ENCODE data around the gene PCDHGA11.
"Not testable (repeated sequence)": the region's sequence is repeated elsewhere in the genome, so short reads cannot be mapped to it uniquely, and the experiment has no call there.

The PCDHGA11 gene

DNA sequence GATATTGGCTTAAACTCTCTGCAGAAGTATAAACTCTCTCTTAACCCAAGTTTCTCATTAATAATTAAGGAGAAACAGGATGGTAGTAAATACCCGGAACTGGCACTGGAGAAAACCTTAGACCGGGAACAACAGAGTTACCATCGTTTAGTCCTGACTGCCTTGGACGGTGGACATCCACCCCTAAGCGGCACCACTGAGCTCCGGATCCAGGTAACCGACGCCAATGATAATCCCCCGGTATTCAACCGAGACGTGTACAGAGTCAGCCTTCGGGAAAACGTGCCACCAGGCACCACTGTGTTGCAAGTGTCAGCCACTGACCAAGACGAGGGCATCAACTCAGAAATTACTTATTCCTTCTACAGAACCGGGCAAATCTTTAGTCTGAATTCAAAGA lies 22.2 kb upstream of the PCDHGA11 start:
- no peak for DNase-seq (ENCODE audit: low spot score)

GRCh38 chr5:141399555-141400258 lies 21.1 kb upstream of the PCDHGA11 start:
- DNase-seq (ENCODE audit: low spot score): no peak

GRCh38 chr5:141402553-141403243 lies 18.2 kb upstream of the PCDHGA11 start, which contains the start of gene PCDHGA9:
TSS of gene PCDHGA9 (plus strand) at chr5:141402778. CDS start at chr5:141402953, 175 bp downstream.
- no peak for DNase-seq (ENCODE audit: low spot score)

DNA sequence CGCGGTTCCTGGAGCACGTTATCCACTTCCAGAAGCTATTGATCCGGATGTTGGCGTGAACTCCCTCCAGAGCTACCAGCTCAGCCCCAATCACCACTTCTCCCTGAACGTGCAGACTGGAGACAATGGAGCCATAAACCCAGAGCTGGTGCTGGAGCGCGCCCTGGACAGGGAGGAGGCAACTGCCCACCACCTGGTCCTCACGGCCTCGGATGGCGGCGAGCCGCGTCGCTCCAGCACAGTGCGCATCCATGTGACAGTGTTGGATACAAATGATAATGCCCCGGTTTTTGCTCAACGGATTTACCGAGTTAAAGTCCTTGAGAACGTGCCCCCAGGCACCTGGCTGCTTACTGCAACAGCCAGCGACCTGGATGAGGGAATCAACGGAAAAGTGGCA lies 17.5 kb upstream of the PCDHGA11 start:
- DNase-seq (ENCODE audit: low spot score): no peak

DNA sequence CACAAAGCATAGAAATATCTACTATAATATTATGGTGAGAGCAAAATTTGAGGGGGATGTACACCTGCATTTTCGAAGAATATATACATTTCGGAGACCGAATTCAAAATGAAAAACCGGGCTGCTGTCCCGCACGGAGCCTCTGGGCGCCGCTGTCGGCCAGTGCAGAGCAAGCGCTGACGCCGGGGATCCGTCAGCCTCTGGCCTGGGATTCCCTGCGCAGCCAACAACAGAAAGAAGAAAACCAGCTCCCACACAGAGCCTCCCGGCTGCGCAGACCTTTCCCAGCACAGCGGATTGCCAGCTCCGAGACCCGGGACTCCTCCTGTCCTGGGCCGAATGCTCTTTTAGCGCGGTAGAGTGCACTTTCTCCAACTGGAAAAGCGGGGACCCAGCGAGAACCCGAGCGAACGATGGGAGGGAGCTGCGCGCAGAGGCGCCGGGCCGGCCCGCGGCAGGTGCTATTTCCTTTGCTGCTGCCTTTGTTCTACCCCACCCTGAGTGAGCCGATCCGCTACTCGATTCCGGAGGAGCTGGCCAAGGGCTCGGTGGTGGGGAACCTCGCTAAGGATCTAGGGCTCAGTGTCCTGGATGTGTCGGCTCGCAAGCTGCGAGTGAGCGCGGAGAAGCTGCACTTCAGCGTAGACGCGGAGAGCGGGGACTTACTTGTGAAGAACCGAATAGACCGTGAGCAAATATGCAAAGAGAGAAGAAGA lies 12.9 kb upstream of the PCDHGA11 start, which contains the start of gene PCDHGB6:
Gene PCDHGB6 (plus strand): TSS at position 232 of the 716 bp plus-strand sequence. CDS start 182 bp downstream, at position 414.
- peak; percentile 72 for DNase-seq (ENCODE audit: low spot score)

DNA sequence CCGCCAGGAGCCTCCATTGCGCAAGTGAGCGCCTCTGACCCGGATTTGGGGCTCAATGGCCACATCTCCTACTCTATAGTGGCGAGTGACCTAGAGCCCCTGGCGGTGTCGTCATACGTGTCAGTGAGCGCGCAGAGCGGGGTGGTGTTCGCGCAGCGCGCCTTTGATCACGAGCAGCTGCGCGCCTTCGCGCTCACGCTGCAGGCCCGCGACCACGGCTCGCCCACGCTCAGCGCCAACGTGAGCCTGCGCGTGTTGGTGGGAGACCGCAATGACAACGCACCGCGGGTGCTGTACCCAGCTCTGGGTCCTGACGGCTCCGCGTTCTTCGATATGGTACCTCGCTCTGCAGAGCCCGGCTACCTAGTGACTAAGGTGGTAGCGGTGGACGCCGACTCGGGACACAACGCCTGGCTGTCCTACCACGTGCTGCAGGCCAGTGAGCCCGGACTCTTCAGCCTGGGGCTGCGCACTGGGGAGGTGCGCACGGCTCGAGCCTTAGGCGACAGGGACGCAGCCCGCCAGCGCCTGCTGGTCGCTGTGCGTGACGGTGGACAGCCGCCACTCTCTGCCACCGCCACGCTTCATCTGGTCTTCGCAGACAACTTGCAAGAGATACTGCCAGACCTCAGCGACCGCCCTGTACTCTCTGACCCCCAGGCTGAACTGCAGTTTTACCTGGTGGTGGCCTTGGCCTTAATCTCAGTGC lies 11.1 kb upstream of the PCDHGA11 start:
- no peak for DNase-seq (ENCODE audit: low spot score)

- DNase-seq (ENCODE audit: low spot score): no peak
Measured at GRCh38 chr5:141411575-141411974, 9.3 kb upstream of the PCDHGA11 start.

DNA sequence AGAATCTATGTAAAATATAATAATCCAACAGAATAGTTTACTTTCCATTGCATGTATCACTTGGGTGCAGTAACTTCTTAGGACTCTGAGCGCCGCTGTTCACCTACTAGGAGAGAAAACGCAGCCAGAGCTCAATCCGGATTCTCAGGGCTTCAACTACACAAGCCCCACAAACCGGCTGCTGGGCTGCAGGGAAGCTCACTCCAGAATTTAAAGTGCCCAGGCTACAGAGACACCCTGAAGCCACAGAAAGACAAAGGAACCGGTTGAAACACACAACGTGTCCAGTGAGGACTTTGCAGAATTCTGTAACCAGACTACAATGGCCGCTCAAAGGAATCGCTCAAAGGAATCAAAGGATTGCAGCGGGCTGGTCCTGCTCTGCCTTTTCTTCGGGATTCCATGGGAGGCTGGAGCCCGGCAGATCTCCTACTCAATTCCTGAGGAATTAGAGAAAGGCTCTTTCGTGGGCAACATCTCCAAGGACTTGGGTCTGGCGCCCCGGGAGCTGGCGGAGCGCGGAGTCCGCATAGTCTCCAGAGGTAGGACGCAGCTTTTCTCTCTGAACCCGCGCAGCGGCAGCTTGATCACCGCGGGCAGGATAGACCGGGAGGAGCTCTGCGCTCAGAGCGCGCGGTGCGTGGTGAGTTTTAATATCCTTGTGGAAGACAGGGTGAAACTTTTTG lies 7.9 kb upstream of the PCDHGA11 start, which contains the start of gene PCDHGA10:
Gene PCDHGA10 (plus strand): TSS at position 134 of the 686 bp plus-strand sequence. CDS start 189 bp downstream, at position 323.
- no peak for DNase-seq (ENCODE audit: low spot score)

GRCh38 chr5:141413540-141414069 lies 7.2 kb upstream of the PCDHGA11 start:
- DNase-seq (ENCODE audit: low spot score): no peak

DNA sequence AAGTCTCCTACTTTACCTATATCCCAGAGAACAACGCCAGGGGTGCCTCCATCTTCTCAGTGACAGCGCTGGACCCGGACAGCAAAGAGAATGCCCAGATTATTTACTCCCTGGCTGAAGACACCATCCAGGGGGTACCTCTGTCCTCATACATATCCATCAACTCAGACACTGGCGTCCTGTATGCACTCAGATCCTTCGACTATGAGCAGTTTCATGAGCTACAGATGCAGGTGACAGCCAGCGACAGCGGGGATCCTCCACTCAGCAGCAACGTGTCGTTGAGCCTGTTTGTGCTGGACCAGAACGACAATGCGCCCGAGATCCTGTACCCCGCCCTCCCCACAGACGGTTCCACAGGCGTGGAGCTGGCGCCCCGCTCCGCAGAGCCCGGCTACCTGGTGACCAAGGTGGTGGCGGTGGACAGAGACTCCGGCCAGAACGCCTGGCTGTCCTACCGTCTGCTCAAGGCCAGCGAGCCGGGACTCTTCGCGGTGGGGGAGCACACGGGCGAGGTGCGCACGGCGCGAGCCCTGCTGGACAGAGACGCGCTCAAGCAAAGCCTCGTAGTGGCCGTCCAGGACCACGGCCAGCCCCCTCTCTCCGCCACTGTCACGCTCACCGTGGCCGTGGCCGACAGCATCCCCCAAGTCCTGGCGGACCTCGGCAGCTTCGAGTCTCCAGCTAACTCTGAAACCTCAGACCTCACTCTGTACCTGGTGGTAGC lies 6.1 kb upstream of the PCDHGA11 start:
- not testable (repeated sequence) for DNase-seq (ENCODE audit: low spot score)

GRCh38 chr5:141415275-141415618 lies 5.6 kb upstream of the PCDHGA11 start:
- not testable (repeated sequence) for DNase-seq (ENCODE audit: low spot score)

DNA sequence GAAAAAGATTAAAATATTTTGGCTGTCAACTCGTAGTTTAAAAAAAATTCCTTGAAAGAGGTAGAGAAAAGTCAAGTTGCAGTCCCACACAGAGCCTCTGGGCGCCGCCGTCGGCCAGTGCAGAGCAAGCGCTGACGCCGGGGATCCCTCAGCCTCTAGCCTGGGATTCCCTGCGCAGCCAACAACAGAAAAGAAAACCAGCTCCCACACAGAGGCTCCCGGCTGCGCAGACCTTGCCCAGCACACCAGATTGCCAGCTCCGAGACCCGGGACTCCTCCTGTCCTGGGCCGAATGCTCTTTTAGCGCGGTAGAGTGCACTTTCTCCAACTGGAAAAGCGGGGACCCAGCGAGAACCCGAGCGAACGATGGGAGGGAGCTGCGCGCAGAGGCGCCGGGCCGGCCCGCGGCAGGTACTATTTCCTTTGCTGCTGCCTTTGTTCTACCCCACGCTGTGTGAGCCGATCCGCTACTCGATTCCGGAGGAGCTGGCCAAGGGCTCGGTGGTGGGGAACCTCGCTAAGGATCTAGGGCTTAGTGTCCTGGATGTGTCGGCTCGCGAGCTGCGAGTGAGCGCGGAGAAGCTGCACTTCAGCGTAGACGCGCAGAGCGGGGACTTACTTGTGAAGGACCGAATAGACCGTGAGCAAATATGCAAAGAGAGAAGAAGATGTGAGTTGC lies 3.2 kb upstream of the PCDHGA11 start, which contains the start of gene PCDHGB7:
Gene PCDHGB7 (plus strand): TSS at position 184 of the 679 bp plus-strand sequence. CDS start 183 bp downstream, at position 367.
- DNase-seq (ENCODE audit: low spot score): peak; percentile 87

DNA sequence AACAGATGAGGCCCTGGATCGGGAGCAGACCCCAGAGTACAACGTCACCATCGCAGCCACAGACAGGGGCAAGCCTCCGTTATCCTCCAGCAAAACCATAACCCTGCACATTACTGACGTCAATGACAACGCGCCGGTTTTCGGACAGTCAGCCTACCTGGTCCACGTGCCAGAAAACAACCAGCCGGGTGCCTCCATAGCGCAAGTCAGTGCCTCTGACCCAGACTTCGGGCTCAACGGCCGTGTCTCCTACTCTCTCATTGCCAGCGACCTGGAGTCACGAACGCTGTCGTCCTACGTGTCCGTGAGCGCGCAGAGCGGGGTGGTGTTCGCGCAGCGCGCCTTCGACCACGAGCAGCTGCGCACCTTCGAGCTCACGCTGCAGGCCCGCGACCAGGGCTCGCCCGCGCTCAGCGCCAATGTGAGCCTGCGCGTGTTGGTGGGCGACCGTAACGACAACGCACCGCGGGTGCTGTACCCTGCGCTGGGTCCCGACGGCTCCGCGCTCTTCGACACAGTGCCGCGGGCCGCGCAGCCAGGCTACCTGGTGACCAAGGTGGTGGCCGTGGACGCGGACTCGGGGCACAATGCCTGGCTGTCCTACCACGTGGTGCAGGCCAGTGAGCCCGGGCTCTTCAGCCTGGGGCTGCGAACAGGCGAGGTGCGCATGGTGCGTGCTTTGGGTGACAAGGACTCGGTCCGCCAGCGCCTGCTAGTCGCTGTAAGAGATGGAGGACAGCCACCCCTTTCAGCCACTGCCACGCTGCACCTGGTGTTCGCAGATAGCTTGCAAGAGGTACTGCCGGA lies 1.6 kb upstream of the PCDHGA11 start:
- DNase-seq (ENCODE audit: low spot score): no peak

DNA sequence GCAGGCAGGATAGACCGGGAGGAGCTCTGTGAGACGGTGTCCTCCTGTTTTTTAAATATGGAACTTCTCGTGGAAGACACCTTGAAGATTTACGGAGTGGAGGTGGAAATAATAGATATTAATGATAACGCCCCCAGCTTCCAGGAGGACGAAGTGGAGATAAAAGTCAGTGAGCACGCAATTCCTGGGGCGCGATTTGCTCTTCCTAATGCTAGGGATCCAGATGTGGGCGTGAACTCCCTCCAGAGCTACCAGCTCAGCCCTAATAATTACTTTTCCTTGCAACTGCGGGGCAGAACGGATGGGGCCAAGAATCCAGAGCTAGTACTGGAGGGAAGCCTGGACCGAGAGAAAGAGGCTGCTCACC lies 621 bp downstream of the PCDHGA11 start:
- no peak for DNase-seq (ENCODE audit: low spot score)

DNA sequence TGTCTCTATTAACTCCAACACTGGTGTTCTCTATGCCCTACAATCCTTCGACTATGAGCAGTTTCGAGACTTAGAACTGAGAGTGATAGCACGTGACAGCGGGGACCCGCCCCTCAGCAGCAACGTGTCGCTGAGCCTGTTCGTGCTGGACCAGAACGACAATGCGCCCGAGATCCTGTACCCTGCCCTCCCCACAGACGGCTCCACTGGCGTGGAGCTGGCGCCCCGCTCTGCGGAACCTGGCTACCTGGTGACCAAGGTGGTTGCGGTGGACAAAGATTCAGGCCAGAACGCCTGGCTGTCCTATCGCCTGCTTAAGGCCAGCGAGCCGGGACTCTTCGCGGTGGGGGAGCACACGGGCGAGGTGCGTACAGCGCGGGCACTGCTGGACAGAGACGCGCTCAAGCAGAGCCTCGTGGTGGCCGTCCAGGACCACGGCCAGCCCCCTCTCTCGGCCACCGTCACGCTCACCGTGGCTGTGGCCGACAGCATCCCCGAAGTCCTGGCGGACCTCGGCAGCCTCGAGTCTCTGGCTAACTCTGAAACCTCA lies 2.0 kb downstream of the PCDHGA11 start:
- DNase-seq (ENCODE audit: low spot score): no peak

DNA sequence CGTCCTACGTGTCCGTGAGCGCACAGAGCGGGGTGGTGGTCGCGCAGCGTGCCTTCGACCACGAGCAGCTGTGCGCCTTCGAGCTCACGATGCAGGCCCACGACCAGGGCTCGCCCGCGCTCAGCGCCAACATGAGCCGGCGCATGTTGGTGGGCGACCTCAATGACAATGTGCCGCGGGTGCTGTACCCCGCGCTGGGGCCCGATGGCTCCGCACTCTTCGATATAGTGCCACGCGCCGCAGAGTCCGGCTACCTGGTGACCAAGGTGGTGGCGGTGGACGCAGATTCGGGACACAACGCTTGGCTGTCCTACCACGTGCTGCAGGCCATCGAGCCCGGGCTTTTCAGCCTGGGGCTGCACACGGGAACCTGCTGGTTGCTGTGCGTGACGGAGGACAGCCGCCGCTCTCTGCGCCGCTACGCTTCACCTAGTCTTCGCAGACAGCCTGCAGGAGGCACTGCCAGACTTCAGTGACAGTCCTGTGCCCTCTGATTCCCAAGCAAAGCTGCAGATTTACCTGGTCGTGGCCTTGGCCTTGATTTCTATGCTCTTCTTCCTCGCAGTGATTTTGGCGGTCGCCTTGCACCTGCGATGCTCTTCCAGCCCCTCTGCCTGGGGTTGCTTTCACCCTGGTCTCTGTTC lies 7.1 kb downstream of the PCDHGA11 start:
- no peak for DNase-seq (ENCODE audit: low spot score)

DNA sequence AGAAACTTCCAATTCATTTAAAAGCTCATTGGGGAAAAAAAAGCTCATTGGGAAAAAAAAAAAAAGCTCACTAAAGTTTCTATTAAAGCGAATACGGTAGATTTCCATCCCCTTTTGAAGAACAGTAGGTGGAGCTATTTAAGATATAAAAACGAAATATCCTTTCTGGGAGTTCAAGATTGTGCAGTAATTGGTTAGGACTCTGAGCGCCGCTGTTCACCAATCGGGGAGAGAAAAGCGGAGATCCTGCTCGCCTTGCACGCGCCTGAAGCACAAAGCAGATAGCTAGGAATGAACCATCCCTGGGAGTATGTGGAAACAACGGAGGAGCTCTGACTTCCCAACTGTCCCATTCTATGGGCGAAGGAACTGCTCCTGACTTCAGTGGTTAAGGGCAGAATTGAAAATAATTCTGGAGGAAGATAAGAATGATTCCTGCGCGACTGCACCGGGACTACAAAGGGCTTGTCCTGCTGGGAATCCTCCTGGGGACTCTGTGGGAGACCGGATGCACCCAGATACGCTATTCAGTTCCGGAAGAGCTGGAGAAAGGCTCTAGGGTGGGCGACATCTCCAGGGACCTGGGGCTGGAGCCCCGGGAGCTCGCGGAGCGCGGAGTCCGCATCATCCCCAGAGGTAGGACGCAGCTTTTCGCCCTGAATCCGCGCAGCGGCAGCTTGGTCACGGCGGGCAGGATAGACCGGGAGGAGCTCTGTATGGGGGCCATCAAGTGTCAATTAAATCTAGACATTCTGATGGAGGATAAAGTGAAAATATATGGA lies 9.7 kb downstream of the PCDHGA11 start, which contains the start of gene PCDHGA12:
Gene PCDHGA12 (plus strand): TSS at position 176 of the 782 bp plus-strand sequence. CDS start 253 bp downstream, at position 429.
- DNase-seq (ENCODE audit: low spot score): no peak

Data from ecto neural progenitor cell (in vitro differentiated cells).